ENCODE measurements around the gene FDCSP.
"Not testable (repeated sequence)": the region's sequence is repeated elsewhere in the genome, so short reads cannot be mapped to it uniquely, and the experiment has no call there.

DNA sequence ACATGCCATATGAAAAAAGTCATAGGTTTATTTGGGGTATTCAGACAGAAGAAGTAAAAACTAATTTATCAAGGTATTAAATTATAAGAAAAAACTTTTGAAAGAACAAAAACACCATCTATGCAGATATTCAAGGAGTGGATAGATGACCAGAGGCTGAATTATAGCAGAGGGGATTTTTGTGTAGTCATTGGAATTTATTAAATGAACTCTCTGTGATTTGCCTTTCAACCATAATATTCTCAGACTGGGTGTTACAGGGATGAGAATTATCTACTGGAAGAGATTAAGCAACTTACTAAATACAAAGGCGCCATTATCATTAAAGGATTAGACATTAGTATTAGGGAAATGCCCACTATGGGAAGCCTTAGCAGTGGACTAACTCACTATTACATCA lies 9.4 kb upstream of the FDCSP start:
- TF ChIP-seq POLR2AphosphoS5 (IDR thresholded peaks at IDR 0.05; ENCODE audit: low read depth, low read length); JUND (IDR thresholded peaks at IDR 0.05); NFIC (IDR thresholded peaks at IDR 0.05; ENCODE audit: borderline replicate concordance); SMC3 (IDR thresholded peaks at IDR 0.05; ENCODE audit: low read depth, low read length): not testable (repeated sequence)
- TF ChIP-seq, protein P1, sequence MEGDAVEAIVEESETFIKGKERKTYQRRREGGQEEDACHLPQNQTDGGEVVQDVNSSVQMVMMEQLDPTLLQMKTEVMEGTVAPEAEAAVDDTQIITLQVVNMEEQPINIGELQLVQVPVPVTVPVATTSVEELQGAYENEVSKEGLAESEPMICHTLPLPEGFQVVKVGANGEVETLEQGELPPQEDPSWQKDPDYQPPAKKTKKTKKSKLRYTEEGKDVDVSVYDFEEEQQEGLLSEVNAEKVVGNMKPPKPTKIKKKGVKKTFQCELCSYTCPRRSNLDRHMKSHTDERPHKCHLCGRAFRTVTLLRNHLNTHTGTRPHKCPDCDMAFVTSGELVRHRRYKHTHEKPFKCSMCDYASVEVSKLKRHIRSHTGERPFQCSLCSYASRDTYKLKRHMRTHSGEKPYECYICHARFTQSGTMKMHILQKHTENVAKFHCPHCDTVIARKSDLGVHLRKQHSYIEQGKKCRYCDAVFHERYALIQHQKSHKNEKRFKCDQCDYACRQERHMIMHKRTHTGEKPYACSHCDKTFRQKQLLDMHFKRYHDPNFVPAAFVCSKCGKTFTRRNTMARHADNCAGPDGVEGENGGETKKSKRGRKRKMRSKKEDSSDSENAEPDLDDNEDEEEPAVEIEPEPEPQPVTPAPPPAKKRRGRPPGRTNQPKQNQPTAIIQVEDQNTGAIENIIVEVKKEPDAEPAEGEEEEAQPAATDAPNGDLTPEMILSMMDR (IDR thresholded peaks at IDR 0.05): not testable (repeated sequence)

All from SK-N-SH (cell line).